Measurements from ENCODE around the gene ARHGAP22.

ARHGAP22 gene

GRCh38 chr10:48485711-48486110 lies 119.2 kb downstream of the ARHGAP22 start:
- in situ Hi-C loops (cut with MboI; ENCODE audit: low sequenced_read_pairs) = no loop called here

DNA sequence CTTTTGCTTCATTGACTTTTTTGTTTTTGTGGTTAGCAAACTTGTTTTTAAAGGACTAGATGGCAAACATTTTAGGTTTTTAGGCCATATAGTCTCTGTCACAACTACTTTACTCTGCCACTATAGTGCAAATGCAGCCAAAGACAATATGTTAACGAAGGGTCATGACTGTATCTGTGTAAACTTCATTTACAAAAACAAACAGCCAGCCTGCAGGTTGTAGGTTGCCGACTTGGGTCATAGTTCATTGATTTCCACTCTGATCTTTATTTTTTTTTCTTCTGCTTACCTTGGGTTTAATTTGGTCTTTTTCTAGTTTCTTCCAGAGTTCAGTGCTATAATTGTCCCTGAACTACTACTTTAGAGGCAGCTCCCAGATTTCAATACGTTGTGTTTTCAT lies 120.0 kb downstream of the ARHGAP22 start:
- in situ Hi-C loops (cut with MboI; ENCODE audit: low sequenced_read_pairs) = no loop called here

- in situ Hi-C loops (cut with MboI; ENCODE audit: low sequenced_read_pairs) = no loop called here
These were observed 122.7 kb downstream of the ARHGAP22 start for GRCh38 chr10:48482207-48482606.

- in situ Hi-C loops (cut with MboI; ENCODE audit: low sequenced_read_pairs) = no loop called here
These were observed 123.5 kb downstream of the ARHGAP22 start for GRCh38 chr10:48481385-48481784.

DNA sequence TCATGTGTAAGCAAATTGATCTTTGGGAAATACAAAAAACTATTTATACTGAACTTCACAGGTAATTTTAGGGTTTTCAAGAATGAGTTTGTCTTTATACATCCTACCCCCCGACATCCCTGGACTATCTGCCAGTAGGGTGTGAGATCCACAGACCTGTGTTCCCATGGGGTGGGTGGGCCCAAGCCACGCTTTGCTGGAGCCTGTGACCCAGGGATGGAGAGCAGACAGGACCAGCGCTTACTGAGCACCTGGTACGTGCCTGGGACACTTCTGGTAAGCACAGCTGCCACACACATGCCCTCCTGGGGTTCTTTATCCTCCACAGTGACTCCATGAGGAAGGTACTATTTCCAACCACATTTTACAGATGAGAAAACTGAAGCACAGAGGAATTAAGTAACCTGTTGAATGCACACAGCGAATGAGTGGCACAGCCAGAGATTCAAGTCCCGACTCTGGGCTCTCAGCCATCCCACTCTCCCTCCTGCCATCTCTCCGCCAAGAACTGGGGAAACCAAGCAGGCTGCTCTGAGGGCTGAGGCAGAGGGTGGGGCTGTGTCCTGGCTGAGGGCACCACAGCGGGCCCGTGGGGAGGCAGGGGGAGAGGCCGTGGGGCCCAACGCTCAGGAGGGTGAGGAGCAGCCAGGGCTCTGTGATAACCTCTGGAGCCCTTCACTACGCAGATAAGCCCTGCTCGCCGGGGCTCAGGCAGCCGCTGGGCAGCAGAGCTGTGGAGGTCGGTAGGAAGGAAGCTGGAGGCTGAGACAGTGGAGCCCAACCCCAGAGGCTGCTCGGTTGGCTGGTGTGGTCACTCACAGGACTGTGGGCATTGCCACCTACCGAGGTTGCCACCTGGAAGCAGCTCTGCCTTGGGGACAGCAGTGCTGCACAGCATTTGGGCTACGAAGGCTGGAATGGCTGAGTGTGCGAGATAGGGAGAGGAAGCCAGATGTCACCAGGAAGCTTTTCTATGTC lies 124.2 kb downstream of the ARHGAP22 start:
- in situ Hi-C loops (cut with MboI; ENCODE audit: low sequenced_read_pairs) = no loop called here

DNA sequence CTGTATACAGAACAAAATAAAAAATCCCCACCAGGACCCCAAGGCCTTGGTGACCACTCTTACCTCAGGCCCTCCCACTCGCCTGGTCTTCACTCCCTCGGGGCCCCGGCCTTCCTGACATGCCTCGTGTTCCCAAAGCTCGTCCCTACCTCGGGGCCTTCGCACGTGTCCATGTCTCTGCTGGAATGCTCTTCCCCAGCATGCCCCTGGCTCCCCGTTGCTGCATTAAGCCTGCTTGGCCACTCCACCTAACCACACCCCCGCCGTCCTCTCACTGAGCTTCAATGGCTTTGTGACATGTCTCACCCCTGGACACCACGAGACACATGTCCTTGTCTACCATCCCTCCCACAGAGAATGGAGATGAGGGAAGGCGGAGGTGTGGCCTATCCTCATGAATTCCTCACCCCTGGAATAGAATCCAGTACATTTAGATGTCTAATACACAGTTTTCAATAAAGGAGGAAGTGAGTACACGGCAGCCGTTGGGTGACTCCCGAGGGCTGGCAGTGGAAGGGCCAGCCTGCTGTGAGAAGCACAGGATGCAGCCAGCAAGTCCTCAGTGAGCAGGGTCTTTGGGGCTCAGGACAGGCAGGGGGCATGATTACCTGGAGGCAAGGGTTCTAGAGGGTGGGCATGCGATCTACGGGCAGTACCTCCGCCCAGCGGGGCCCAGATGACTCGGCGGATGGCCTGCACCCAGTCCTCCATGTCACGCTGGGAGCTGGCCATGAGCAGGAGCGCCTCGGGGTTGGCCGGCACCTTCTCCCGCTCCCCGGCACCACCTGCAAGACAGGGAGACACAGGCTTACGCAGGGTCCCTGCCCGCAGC lies 125.7 kb downstream of the ARHGAP22 start:
- in situ Hi-C loops (cut with MboI; ENCODE audit: low sequenced_read_pairs) = no loop called here

GRCh38 chr10:48478469-48478868 lies 126.4 kb downstream of the ARHGAP22 start:
- in situ Hi-C loops (cut with MboI; ENCODE audit: low sequenced_read_pairs) = no loop called here

GRCh38 chr10:48477616-48478015 lies 127.3 kb downstream of the ARHGAP22 start:
- in situ Hi-C loops (cut with MboI; ENCODE audit: low sequenced_read_pairs) = no loop called here

GRCh38 chr10:48477141-48477540 lies 127.7 kb downstream of the ARHGAP22 start:
- in situ Hi-C loops (cut with MboI; ENCODE audit: low sequenced_read_pairs) = no loop called here

DNA sequence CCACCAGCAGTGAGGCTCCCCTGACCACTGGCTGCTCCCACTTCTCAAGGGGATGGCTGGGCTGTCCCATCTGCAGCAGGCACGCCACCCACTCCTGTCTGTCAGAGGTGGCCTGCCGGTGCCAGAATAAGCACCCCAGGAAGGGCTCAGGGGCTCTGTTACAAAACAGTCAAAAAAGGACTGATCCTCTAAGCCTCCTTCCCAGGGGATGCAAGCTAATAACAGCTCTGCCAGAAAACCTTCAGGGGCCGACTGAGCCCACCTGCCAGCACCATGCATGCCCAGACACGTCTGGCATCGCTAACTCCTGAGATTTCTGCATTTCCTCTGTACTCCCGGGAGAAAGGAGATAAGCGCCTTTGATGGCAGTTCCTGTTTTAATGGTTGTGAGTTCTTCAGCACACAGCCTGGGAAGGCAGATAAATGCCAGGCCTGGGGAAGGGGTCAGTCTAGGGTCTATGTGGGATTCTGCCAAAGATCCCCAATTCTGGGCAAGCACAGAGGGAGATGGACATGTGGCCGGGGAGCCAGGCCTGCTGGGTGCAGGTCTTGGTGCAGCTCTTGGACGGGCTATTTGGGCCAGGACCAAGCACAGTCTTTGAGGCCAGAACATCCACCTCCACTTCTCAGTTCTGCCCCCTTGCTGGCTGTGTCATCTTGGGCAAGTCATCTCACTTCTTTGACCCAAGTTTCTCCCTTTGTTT lies 128.4 kb downstream of the ARHGAP22 start:
- in situ Hi-C loops (cut with MboI; ENCODE audit: low sequenced_read_pairs) = no loop called here

DNA sequence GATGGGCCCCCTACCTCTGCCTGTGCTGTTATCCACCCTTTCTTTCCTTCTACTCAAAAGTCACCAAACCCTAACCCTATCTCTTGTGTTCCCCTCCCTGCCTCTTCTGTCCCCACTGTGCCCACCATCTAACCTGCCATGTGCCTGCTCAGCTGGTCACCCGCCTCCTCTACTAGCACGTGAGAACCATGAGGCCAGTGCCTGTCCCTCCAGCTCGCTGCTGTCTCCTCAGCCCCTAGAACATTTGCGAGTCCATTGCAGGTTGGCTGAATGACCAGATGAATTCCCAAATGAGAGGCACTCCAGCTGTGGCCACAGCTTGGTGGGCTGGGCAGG lies 129.0 kb downstream of the ARHGAP22 start:
- in situ Hi-C loops (cut with MboI; ENCODE audit: low sequenced_read_pairs) = no loop called here

DNA sequence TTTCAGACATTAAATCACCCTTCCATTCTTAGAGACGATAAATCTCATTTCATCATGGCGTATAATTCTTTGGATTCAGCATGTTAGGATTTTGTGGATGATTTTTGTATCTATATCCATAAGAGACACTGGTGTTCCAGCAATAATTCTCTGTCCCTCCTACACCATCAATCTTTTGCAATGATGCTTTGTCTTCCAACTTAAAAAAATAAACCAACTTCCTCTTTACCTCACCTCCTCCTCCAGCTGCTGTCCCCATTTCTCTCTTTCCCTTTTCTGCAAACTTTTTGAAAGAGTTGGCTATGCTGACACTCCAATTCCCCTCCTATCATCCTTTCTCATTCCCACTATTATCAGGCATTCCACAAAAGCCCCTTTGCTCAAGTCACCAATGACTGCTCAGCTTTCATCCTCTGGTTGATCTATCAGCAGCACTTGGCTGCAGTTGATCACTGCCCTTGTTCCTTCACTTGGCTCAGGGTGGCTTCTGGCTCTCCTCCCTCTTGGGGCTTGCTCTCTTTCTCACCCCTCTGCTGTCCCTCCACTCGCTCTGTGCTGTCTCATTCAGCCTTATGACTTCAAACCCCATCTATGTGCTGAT lies 130.0 kb downstream of the ARHGAP22 start:
- in situ Hi-C loops (cut with MboI; ENCODE audit: low sequenced_read_pairs) = no loop called here

DNA sequence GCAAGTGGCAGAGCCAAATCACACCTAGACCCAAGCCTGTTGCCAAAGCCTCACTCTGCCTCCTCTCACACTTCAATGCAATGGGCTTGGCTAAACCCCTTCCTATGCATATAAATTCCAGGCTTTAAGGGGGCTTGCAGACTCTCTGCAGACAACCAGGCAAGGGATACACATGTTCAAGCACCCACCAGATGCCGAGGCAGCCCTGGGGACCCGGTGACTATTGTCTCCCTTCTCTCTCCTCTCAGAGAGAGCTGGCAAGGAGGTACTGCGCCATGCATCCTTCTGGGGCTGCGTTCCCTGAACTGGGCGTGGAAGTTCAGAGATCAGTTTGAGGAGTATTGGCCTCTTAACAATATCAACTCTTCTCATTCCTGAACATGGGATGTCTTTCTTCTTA lies 131.2 kb downstream of the ARHGAP22 start:
- in situ Hi-C loops (cut with MboI; ENCODE audit: low sequenced_read_pairs) = no loop called here

DNA sequence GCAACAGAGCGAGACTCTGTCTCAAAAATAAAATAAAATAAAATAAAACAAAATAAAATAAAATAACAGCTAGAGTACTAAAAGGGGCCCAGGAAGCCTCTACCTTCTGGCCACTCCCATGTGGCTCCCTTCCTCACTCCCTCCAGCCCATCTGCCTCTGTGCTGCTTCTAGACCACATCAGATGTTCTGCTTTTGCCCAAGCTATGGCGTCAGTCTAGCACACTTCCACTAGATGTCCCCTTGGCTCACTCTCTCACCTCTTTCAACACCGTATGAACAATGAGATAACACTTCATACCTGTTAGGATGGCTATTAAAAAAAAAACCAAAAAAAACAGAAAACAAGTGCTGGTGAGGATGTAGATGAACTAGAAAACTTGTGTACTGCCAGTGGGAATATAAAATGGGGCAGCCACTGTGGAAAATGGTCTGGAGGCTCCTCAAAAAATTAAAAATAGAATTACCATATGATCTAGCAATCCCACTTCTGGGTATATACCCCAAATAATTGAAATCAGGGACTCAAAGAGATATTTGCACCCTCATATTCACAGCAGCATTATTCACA lies 132.3 kb downstream of the ARHGAP22 start:
- in situ Hi-C loops (cut with MboI; ENCODE audit: low sequenced_read_pairs) = no loop called here

GRCh38 chr10:48470893-48471805 lies 133.7 kb downstream of the ARHGAP22 start:
- in situ Hi-C loops (cut with MboI; ENCODE audit: low sequenced_read_pairs) = no loop called here

DNA sequence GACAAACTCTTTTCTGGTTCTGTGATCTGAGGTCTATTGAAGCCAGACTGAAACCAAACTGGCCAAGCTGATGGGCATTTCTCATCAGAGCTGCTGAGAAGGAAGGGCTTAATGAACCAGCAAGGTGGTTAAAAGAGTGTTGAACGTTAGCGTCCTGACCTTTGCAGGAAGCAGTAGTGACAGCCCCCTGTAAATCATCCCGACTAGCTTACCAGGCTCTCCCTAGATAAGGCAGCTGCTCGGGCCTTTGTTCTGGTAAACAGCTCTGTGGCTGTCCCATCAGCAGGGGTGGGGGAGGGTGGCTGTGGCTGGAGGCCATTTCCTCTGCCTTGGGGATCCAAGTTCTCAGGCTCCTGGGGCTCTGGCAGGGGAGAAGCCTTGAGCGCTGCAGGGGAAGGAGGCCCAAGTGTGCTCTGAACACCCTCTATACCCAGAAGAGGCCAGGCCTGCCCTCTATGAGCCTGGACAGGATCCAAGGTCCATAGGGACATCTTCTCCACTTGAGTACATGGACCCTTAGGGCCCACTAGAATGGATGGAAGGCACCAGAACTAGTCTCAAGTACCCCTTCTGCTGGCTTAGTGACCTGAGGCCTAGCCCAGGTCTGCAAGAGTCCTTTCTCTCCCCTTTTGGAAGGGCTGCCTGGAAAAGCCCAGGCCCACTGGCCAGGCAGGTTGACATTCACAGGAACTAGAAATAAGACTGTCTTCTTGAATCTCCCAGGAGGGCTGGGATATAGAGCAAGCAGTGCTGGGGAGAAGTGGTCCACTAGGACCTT lies 134.6 kb downstream of the ARHGAP22 start:
- in situ Hi-C loops (cut with MboI; ENCODE audit: low sequenced_read_pairs) = no loop called here

DNA sequence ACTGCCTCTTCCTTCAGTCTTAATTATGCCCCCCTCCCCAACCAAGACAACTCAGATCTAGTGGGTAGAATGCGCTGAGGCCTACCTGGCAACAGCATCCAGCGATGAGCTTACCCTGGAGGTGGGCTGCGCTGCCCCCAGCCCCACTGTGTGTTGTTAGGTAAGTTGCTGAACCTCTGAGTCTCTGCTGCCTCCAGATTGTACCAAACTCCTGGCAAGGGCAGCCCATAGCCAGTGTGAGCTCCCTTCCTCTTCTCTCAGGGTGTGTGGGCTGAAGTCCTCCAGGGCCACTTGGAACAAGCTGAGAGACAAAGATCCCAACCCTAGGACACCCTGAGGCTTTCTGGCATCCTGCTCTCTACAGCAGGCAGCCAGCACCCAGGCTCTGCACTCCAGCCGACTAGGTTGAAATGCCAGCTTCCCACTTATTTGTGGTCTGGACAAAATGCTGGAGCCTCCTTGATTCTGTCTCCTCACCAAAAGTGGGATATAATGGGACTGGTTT lies 135.3 kb downstream of the ARHGAP22 start:
- in situ Hi-C loops (cut with MboI; ENCODE audit: low sequenced_read_pairs) = no loop called here

GRCh38 chr10:48468866-48469511 lies 135.9 kb downstream of the ARHGAP22 start:
- in situ Hi-C loops (cut with MboI; ENCODE audit: low sequenced_read_pairs) = no loop called here
